Fibroblast of skin of back (primary cell): ENCODE measurements around the gene UTF1.
"Not testable (repeated sequence)": the region's sequence is repeated elsewhere in the genome, so short reads cannot be mapped to it uniquely, and the experiment has no call there.

ENCODE experiments used
- DNase-seq: peaks from one replicate; pipeline ENCODE4 v3.0.0-alpha.2; 2013

The UTF1 gene

DNA sequence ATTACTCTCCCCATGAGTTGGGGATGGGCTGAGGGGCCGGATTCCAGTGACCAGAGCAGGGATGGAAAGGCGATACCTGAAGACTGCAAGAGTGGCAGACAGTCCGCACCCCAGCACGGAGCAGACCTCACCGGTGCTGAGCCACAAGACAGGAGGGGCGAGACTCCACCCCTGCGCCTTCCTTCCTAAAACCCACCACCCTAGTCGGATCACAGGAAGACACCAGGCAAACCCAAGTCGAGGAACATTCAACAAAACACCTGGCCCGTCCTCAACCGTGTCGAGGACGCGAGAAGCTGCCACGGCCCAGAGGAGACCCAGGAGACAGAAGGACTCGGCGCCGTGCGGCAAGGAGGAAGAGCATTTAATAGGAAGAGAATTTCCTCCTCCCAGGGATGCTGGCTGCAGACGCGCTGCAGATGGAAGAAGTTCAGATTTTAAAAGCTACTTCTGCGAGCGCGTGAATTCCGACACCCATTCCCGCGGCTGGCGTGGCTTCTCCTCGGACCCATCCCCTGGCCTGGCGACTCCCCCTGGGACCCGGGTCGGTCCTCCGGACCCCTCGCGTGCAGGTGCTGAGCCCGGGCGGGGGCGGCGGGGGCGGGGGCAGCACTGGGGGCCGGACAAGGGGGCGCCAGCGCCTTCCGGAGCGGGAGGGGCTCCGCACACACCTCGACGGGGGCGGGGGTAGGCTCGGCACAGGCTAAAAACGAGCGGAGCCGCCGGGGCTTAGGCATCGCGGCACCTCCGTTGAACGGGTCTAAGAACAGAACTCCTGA lies 563 bp upstream of the UTF1 start:
- no peak for DNase-seq

DNA sequence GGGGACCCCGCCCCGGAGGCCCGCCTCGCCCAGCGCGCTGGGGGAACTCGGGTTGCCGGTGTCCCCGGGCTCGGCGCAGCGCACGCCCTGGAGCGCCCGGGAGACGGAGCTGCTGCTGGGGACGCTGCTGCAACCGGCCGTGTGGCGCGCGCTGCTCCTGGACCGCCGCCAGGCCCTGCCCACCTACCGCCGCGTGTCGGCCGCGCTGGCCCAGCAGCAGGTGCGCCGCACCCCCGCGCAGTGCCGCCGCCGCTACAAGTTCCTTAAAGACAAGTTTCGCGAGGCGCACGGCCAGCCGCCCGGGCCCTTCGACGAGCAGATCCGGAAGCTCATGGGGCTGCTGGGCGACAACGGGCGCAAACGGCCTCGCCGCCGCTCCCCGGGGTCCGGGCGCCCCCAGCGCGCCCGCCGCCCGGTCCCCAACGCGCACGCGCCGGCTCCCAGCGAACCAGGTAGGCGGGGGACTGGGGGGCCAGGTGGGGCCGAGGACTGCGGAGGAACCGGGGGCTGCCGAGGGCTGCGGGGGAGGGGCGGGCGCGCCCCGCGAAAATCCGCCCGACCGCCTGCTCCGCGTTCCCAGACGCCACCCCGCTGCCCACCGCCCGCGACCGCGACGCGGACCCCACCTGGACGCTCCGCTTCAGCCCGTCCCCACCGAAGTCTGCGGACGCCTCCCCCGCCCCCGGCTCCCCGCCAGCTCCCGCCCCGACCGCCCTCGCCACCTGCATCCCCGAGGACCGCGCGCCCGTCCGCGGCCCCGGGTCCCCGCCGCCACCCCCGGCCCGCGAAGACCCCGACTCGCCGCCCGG lies 574 bp downstream of the UTF1 start:
- DNase-seq: no peak

DNA sequence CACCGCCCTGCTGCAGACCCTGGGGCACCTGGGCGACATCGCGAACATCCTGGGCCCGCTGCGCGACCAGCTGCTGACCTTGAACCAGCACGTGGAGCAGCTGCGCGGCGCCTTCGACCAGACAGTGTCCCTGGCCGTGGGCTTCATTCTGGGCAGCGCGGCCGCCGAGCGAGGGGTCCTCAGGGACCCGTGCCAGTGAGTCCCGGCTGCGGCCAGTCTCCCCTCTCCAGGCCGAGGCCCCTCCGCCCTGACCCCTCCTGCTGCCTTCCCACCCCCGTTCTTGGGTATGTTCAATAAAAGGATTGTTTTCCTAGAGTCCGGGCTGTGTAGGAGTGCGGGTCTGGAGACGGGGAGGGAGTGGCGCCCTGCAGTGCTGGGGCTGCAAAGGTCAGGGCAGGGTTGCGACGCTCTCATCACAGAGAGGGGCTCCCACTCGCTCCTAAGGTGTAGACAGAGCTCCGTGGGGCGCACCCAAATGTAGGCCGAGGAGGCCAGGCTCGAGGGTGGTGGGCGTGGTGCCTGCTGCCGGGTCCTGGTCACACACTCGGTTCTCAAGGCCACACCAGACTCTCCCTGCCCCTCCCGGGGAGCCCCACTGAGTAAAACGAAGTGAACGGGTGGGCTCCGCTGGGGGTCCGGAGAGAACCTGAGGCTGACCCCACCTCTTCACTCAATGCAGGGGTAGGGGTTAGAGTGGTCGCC lies 1.4 kb downstream of the UTF1 start:
- DNase-seq: no peak

DNA sequence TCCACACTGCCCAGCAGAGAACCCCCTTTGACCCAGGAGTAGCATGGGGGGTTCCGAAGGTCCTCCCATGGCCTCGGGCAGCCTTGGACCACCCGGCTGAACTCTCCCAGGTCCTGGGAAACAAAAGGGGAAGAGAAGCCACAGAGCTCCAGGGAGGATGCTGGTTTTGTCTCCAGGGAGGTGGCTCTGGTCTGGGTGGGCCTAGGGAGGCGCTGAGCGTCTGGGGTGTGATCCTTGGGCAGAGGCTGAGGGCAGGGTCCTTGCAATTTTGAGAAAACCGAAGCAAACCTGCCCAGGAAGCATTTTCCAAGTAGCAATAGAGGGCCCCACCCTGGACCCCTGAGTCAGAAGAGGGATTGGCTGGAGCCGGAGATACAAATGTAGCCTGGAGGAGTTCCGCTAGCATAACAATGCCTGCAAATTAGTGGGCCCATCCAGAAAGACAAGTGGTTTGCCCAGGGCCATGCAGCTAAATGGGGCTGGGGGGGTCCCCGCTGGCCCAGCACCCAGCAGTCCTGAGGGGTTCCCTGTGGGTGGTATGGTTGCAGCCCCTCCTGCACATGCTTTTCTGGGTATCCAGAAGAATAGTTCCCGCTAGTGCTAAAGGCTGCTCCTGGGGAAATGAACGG lies 2.0 kb downstream of the UTF1 start:
- no peak for DNase-seq

DNA sequence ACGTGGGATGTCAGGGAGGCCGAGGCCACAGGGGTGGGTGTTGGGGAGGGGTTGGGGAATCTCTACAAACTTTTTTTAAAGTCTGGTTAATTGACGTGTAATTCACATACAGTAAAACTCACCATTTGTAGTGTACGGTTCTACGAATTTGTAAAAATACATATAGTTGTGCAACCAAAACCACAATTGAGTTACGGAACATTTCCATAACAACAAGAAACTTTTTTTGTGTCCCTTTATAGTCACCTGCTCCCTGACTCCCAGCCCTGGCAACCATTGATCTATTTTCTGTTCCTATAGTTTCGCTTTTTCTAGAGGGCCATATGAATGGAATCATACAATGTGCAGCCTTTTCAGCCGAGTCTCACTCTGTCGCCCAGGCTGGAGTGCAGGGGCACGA lies 4.8 kb downstream of the UTF1 start:
- not testable (repeated sequence) for DNase-seq

DNA sequence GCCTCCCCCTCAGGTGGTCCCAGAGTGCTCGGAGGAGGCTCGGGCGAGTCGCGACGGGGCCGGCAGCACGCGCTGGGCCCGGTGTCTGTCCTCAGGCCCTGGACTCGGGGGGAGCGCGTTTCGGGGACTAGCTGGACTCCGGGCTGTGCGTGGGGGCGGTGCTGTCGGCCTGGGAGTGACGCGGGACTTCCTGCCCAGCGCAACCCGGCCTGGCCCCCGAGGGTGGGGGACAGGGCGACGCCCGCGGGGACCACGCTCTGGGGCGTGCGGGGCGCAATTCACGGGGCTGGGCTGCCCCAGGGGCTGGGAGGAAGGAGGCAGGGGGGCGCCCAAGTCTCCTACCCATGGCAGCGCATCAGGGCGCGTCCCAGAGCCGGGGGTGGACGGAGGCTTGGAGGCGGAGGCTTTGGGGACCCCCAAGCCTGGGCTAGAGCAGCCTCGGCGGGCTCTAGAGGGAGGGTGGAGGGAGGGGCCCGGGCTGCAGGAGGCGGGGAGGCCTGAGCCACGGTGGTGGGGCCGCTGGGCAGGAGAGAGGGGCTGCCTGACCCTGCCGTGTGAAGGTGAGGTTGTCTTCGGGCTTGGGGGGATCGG lies 5.3 kb downstream of the UTF1 start:
- DNase-seq: no peak

DNA sequence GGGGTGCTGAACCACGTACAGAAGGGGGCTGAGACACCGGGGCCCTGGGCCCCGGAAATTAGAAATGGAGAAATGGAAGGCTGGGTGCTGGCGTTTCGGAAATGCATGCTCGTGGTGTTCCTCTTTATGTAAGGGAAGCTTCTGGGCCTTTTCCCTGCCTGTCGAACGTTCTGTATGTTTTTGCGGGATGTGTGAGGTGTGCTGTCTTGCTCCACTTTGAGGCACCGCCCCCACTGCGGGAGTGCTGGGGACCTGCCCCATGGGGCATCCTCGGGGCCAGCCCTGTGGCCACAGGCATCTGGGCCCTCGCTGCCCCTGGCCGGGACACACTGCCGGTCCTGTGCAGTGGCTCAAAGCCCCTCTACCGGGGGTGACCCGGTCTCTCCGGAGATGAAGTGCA lies 5.9 kb downstream of the UTF1 start:
- DNase-seq: no peak

DNA sequence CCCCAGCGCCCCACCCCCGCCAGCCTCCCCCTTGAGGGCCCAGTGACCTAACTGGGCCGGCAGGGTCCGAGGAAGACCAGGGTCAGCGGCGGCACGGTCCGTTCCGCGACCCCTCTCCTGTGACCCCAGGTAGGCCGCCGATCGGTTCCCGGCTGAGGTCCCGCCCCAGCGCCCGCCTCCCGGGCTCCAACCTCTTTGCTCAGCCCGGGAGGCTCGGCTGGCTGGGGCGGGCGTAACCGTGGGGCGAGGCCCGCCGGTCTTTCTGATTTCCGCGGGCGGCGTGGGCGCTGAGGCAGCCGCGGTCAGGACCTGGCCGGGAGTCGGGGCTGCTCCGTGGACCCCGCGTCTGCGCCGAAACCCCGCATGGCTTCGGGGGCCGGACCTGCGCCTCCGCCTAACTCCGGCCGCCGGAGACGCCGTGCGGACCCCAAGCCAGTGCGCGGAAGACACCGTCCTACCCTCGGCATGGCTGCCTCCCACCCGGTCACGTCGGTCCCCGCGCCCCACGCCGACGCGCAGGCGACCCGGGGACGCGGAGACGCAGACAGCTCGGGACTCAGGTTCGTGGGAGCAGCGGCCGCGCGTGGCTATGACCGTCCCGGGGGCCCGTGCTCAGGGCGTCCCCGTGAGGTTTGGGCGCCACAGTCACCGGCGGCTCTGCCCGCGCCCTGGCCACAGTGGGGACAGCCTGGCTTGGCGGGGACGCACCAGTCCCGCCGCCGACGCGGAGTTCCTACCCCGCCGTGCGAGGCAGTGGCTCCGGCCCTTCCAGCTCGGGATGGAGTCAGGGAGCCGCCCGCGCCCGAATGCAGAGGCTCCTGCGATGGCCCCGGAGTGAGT lies 6.6 kb downstream of the UTF1 start:
- DNase-seq: no peak

DNA sequence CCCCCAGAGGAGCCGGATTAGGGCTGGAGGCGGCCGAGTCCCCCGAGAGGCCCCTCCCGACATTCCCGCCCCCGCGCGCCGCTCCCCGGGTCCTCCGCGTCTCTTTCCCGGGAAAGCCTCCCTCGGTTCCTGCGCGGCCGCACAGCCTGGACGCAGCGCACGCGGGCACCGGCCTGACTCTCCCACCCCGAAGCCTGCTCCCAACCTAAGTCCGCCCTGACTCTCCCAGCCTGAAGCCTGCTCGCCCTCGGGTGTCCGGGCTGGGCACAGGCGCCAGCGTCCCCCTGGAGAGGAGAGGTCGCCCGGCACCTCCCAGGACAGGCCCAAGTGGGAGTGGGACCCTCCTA lies 7.2 kb downstream of the UTF1 start:
- DNase-seq: no peak

DNA sequence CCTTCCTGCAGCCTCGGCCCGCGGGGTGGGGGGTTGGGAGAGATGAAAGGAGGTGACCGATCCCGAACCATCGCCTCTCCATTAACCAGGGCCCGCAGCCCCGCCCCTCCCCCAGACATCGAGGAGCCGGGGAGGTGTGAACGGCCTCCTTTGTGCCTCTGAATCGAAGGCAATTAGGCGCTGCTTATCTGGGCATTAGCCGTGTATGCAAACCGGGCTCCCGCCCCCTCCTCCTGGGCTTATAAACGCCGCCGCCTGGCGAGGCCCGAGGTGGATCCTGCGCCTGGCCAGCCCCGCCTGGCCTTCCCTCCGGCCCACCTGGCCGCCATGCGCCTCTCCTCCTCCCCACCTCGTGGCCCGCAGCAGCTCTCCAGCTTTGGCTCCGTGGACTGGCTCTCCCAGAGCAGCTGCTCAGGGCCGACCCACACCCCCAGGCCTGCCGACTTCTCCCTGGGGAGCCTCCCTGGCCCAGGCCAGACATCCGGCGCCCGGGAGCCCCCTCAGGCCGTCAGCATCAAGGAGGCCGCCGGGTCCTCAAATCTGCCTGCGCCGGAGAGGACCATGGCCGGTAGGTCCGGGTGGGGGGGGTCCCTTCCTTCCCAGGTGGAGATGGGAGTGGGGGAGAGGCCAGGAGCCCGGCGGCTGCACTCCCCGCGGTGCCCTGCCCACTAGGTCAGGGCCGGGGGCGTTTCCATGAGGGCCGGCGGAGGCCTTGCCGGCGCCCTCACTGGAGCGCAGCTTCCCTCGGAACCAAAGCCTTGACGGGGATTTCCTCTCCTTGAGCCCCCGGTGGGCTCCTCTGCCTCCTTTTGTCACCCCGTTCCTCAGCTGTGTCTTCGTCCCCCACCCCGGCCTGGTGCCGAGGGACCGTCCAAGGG lies 7.8 kb downstream of the UTF1 start, which contains the start of gene VENTX:
TSS of gene VENTX (plus strand) at position 268 of the 878 bp plus-strand sequence. CDS start at position 328, 60 bp downstream.
- no peak for DNase-seq

DNA sequence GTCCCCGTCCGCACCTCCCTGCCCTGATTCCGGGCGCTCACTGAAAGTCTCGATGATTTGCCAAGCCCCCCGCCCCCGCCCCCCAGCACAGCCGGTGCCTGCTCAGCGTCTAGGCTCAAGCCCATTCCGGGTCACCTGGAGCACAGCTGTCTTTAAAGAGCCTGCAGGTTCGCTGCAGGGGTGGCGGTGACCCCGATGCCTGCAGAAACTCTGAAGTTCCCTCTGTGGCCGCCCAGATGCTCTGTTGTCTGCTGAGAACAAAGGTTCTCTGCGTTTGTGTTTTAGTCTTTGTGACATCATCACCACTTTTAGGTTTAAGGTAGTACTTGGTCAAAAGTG lies 8.4 kb downstream of the UTF1 start:
- DNase-seq: no peak

DNA sequence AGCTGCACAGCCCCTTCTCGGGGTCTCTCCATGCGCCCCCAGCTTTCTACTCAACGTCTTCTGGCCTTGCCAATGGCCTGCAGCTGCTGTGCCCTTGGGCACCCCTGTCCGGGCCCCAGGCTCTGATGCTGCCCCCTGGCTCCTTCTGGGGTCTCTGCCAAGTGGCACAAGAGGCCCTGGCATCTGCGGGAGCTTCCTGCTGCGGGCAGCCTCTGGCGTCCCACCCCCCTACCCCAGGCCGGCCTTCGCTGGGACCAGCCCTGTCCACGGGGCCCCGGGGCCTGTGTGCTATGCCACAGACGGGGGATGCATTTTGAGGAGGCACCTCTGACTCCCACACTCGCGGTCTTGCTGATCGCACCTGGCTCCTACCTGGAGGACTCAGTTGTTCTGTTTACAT lies 10.0 kb downstream of the UTF1 start:
- no peak for DNase-seq

DNA sequence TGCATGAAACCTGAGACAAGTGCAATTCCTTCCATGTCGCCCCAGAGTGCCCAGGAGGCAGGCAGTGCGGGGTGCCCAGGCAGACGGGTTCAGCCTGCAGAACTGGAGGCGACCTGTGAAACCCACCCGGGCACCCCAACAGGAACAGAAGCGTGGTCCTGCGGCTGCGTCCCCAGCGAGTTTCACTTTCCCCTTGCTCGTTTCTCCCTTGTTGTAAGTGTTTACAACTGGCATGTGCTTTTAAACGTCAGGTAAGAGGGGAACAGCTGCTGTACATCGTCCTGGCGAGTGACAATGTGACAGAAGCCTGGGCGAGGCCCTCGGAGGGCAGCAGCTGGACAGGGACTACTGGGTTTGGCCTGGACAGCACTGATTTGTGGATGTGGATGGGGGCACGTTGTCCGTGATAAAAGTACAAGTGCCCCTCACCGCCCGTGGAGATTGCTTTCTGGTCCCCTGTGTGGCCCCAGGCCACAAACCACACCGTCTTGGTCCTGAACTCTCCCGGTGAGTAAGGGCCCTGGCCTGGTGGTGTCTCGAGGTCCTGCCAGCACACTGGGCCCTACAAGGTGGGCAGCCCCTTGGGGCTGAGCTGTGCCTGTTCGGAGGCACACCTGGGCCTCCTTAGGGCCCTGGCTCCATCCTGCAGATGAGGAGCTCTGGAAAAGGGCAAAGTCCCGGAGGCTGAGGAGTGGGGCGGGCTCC lies 11.6 kb downstream of the UTF1 start:
- no peak for DNase-seq

DNA sequence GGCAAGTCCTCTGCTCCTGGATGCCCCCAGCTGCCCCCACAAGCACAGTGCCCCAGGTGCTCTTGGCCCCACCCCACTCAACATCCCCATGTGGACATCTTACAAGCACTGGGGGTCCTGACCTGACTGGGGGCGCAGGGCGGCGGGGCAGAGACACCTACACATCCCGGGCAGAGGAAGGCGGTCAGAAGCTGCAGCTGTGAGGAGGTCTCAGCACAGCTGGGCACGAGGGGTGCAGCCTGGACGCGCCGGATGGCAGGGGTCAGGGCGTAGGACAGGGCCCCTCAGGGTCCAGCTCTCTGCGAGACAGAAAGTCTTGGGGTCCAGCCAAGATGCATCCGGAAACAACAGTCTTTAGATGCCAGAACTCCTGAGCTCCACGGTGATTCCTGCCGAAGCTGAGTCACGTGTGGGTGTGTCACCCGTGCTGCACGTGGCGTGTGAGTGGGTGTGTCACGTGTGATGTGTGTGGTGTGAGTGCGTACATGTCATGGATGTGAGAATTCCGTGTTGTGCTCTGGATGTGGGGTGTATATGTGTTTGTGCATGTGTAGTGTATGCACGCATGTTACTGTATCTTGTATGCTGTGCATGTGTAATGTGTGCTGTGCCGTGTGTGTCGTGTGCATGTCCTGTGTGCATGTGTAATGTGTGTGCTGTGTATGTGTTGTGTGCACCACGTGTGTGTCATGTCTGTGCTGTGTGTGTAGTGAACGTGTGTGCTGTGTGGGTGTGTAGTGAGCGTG lies 12.8 kb downstream of the UTF1 start:
- DNase-seq: no peak

DNA sequence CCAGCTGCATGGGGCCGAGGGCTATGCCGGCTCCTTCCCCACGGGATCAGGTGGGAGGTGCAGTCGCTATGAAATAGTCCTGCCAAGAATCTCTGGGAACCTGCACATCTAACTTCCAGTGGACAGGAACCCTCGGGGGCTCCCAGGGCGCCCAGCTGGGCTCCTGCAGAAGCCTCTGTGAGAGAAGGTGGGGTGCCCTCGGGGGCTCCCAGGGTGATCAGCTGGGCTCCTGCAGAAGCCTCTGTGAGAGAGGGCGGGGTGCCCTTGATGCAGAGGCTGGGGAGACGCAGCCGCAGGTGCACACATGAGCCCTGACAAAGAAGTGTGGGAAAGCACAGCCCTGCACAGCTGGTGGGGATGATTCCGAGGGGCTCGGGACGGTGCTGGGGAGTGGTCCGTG lies 13.6 kb downstream of the UTF1 start:
- no peak for DNase-seq

DNA sequence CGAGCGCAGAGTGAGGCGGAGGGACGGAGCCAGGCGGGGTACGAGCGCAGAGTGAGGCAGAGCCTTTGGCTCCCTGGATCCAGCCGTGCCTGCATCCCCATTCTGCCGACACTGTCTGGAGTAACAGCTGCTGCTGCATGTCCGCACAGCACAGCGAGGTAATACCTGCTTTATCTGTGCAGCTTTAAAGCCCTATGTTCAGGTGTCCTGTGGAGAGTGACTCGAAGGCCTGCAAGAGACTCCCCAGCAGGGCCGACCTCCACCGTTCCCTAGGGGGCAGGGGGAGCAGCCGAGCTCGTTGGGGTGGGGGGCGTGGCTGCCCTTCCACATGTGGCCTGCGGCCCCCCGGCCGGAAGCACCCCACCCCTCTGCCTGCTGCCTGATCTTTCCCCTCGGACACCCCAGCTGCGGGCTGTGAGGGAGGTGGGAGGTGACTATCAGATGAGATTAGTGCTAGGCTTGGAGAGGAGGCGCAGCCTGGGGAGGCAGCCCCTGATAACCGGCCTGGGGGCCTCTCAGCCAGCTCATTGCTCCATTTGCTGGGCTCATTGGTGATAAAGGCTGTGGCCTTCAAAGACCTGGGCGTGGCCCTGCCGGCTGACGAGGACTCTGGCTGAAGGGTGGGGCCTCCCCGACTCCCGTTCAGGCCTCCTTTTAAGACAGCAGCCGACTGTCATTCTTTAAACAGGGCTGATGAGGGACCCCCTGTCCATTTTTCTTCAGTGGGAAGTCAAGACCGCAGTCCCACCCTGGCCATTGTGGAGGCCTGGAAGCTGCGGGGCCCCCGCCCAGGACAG lies 15.6 kb downstream of the UTF1 start:
- no peak for DNase-seq

DNA sequence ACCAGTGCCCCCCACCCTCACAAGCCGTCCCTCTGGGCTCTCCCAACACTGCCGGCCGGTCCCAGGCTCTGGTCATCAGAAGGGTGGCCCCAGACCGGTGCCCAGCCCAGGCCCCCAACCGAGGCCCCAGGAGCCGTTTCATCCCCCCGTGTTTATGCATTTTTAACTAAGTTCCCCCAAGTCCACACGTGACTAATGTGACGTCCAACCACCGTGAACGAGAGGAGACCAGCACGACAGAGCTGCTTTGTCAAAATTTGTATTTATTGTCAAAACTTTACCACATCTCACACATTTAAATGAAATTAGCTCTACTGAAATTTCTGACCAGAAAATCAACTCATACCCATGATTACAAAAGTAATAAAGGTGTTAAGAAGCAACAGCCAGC lies 16.2 kb downstream of the UTF1 start:
- no peak for DNase-seq

DNA sequence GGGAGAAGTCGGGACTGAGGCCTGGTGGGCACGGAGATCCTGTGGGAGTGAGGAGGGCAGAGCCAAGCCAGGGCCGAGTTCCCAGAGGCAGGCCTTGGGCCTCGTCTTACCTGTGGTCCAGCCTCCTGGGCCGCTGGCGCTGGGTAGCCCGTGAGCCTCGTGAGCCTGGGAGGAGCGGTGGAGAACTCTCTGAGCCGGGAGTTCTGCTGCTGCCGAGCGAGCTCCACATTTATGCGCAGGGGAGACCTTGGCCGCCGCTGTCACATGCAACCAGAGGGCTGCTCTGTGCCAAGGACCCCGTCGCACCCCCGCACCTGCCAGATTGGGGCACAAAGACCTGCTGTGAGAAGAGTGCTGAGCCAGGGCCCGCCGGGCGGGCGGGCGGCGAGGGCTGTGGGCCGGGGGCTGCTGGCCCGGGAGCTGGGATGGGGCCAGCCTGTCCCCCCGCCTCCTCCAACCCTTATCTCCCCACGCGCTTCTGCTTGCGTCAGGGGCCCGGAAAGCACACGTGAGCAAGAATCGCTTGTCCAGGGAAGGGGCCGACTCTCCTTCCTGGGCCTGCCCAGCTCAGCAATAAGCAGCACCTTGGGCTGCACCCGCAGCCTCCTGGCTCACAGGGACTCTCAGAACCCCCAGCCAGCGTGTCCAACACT lies 17.8 kb downstream of the UTF1 start:
- DNase-seq: no peak
